ENCODE data around the gene DCANP1. TPM values are rescaled to one million over a fixed set of nuclear protein-coding genes. Genes with fewer than 3 reads are reported as not detected.

The DCANP1 gene
- total RNA-seq, 1 experiment from 2014 or later, result not detected

GRCh38 chr5:135469911-135470310 is 22.8 kb upstream of the DCANP1 start:
- Histone ChIP-seq H3K27ac (ENCODE audit: low read depth, low read length) (no peak overlapping the region), H2AFZ (ENCODE audit: low read depth, low read length, poor library complexity, severe bottlenecking) (no peak overlapping the region), H4K20me1 (ENCODE audit: insufficient read depth) (no peaks in the 10 kb centered on the region), H3K9me3 (ENCODE audit: control insufficient read depth in 1 of 2, insufficient read depth in 1 of 2, low read depth in 1 of 2, low read length in 2 of 2) (no peaks in the 10 kb centered on the region), H3K4me2 (ENCODE audit: low read length) (no peak overlapping the region), H3K9me2 (ENCODE audit: insufficient read depth) (no peaks in the 10 kb centered on the region), H3K79me2 (ENCODE audit: insufficient read depth, low read length) (no peaks in the 10 kb centered on the region), H3K36me3 (ENCODE audit: control insufficient read depth in 1 of 2, insufficient read depth in 2 of 2, low read length in 2 of 2) (no peaks in the 10 kb centered on the region), H3K4me1 (ENCODE audit: control insufficient read depth in 1 of 2, insufficient read depth in 2 of 2, low read length in 2 of 2) (peaks cover 0 to 5% of the 10 kb centered on the region in 2 experiments; a peak in 1 of 4 replicates), H3K27me3 (ENCODE audit: insufficient read depth, low read length) (no peaks in the 10 kb centered on the region), H3K9ac (ENCODE audit: low read length) (no peak overlapping the region), H3K4me3 (replicated peaks in 1 of 2; ENCODE audit: low read depth in 1 of 2, low read length in 2 of 2) (no peak overlapping the region)
- no peak for ATAC-seq
- POLR2A ChIA-PET, result no interaction called here
- no TSS peak for BruUV-seq (replicated peaks)
- intact Hi-C loops (cut with micrococcal nuclease), result no loop called here
- DNase-seq (ENCODE audit: low read depth, low spot score), result no peak
- TF ChIP-seq SRF (IDR thresholded peaks at IDR 0.05; ENCODE audit: low read depth) (no peak), JUND (IDR thresholded peaks at IDR 0.05) (no peak), RAD21 (IDR thresholded peaks at IDR 0.05; ENCODE audit: low read depth) (no peak), ZNF274 (IDR thresholded peaks at IDR 0.05; ENCODE audit: low read depth, low read length) (no peak), SP1 (IDR thresholded peaks at IDR 0.05; ENCODE audit: low read depth) (no peak), EZH2phosphoT487 (IDR thresholded peaks at IDR 0.05; ENCODE audit: borderline replicate concordance) (no peak), TCF7L2 (IDR thresholded peaks at IDR 0.05; ENCODE audit: borderline replicate concordance, extremely low read depth, insufficient read depth, insufficient read length) (no peak), FOSL1 (IDR thresholded peaks at IDR 0.05; ENCODE audit: low read depth) (no peak), ELF1 (IDR thresholded peaks at IDR 0.05; ENCODE audit: borderline replicate concordance, low read depth) (no peak), POLR2A (IDR thresholded peaks at IDR 0.05; ENCODE audit: borderline replicate concordance, extremely low read depth, insufficient read depth, insufficient read length) (no peak), ZFX (IDR thresholded peaks at IDR 0.05) (no peak), CEBPB (IDR thresholded peaks at IDR 0.05; ENCODE audit: low read depth) (no peak)
- TF ChIP-seq, protein P1, sequence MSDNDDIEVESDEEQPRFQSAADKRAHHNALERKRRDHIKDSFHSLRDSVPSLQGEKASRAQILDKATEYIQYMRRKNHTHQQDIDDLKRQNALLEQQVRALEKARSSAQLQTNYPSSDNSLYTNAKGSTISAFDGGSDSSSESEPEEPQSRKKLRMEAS (IDR thresholded peaks at IDR 0.05), result no peak
- RAD21 ChIA-PET (ENCODE audit: low non-redundant PET in 1 of 2, low total read pairs in 2 of 2, uncharacterized antibody in 2 of 2, unreplicated experiment in 2 of 2), result interaction anchor here in 1 of 2 experiments (1.3 kb wide), 1 partner anchor 96 kb away, joined by 3 read pairs; no protein-coding TSS in a partner anchor
- CTCF ChIA-PET, result interaction anchor here (1.2 to 1.9 kb wide), 3 partner anchors 82 to 96 kb away, joined by 4 to 8 read pairs (median 8); no protein-coding TSS in a partner anchor

DNA sequence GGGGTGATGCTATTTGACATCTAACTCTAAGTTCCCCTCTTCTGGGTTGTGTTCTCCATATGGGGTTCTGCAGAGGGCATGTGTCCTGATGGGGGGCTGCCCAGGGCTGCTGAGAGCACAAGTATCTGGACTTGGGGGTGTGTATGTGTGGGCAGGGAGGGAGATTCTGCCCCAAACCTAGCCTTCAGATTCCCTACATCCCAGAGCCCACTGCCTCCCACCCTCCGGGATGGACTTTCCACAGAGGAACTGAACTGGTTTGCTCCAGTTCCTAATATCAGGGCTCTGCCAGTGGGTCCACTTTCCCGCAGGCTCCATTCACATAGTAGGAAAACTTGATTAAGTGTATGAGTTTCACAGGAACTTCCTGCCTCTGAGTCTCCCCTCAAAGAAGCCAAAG is 21.4 kb upstream of the DCANP1 start:
- Histone ChIP-seq H3K4me3 (replicated peaks in 1 of 2; ENCODE audit: low read depth in 1 of 2, low read length in 2 of 2) (no peak overlapping the region), H3K36me3 (ENCODE audit: control insufficient read depth in 1 of 2, insufficient read depth in 2 of 2, low read length in 2 of 2) (no peaks in the 10 kb centered on the region), H3K27ac (ENCODE audit: low read depth, low read length) (no peak overlapping the region), H3K79me2 (ENCODE audit: insufficient read depth, low read length) (no peaks in the 10 kb centered on the region), H3K9ac (ENCODE audit: low read length) (no peak overlapping the region), H3K4me1 (ENCODE audit: control insufficient read depth in 1 of 2, insufficient read depth in 2 of 2, low read length in 2 of 2) (peaks cover 0 to 5% of the 10 kb centered on the region in 2 experiments; a peak in 1 of 4 replicates), H3K4me2 (ENCODE audit: low read length) (no peak overlapping the region), H2AFZ (ENCODE audit: low read depth, low read length, poor library complexity, severe bottlenecking) (no peak overlapping the region), H3K9me2 (ENCODE audit: insufficient read depth) (no peaks in the 10 kb centered on the region), H3K9me3 (ENCODE audit: control insufficient read depth in 1 of 2, insufficient read depth in 1 of 2, low read depth in 1 of 2, low read length in 2 of 2) (no peaks in the 10 kb centered on the region), H4K20me1 (ENCODE audit: insufficient read depth) (no peaks in the 10 kb centered on the region), H3K27me3 (ENCODE audit: insufficient read depth, low read length) (no peaks in the 10 kb centered on the region)
- ChIA-PET RAD21 (ENCODE audit: low non-redundant PET in 1 of 2, low total read pairs in 2 of 2, uncharacterized antibody in 2 of 2, unreplicated experiment in 2 of 2) (no interaction called here), CTCF (interaction anchor here (0.8 to 14.2 kb wide), 4 partner anchors 12 to 98 kb away, joined by 3 to 476 read pairs (median 8); no protein-coding TSS in a partner anchor), POLR2A (no interaction called here)
- intact Hi-C loops (cut with micrococcal nuclease), result no loop called here
- DNase-seq (ENCODE audit: low read depth, low spot score) (no peak), ATAC-seq (no peak)
- BruUV-seq (replicated peaks), result no TSS peak
- TF ChIP-seq CBX3 (IDR thresholded peaks at IDR 0.05; ENCODE audit: low read depth), result no peak
- TF ChIP-seq ELF1 (IDR thresholded peaks at IDR 0.05; ENCODE audit: borderline replicate concordance, low read depth), result no peak
- no peak for TF ChIP-seq POLR2AphosphoS5 (IDR thresholded peaks at IDR 0.05; ENCODE audit: low read depth, low read length)
- TF ChIP-seq, protein P2, sequence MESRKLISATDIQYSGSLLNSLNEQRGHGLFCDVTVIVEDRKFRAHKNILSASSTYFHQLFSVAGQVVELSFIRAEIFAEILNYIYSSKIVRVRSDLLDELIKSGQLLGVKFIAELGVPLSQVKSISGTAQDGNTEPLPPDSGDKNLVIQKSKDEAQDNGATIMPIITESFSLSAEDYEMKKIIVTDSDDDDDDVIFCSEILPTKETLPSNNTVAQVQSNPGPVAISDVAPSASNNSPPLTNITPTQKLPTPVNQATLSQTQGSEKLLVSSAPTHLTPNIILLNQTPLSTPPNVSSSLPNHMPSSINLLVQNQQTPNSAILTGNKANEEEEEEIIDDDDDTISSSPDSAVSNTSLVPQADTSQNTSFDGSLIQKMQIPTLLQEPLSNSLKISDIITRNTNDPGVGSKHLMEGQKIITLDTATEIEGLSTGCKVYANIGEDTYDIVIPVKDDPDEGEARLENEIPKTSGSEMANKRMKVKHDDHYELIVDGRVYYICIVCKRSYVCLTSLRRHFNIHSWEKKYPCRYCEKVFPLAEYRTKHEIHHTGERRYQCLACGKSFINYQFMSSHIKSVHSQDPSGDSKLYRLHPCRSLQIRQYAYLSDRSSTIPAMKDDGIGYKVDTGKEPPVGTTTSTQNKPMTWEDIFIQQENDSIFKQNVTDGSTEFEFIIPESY (IDR thresholded peaks at IDR 0.05; ENCODE audit: extremely low read depth, insufficient replicate concordance, low read length), result no peak
- TF ChIP-seq, protein P3, sequence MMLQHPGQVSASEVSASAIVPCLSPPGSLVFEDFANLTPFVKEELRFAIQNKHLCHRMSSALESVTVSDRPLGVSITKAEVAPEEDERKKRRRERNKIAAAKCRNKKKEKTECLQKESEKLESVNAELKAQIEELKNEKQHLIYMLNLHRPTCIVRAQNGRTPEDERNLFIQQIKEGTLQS (IDR thresholded peaks at IDR 0.05), result no peak
- TF ChIP-seq SP1 (IDR thresholded peaks at IDR 0.05; ENCODE audit: low read depth), result no peak
- no peak for TF ChIP-seq RAD21 (IDR thresholded peaks at IDR 0.05; ENCODE audit: low read depth)
- TF ChIP-seq TCF7L2 (IDR thresholded peaks at IDR 0.05; ENCODE audit: borderline replicate concordance, extremely low read depth, insufficient read depth, insufficient read length), result no peak
- no peak for TF ChIP-seq EZH2 (IDR thresholded peaks at IDR 0.05)
- no peak for TF ChIP-seq SRF (IDR thresholded peaks at IDR 0.05; ENCODE audit: low read depth)
- no peak for TF ChIP-seq ZNF274 (IDR thresholded peaks at IDR 0.05; ENCODE audit: low read depth, low read length)
- no peak for TF ChIP-seq YY1 (IDR thresholded peaks at IDR 0.05; ENCODE audit: extremely low read depth, insufficient replicate concordance, low read depth, low read length)
- TF ChIP-seq EGR1 (IDR thresholded peaks at IDR 0.05; ENCODE audit: low read depth), result no peak
- no peak for TF ChIP-seq EZH2phosphoT487 (IDR thresholded peaks at IDR 0.05; ENCODE audit: borderline replicate concordance)
